K562 (cell line): ENCODE results near the gene SAE1.

ENCODE experiments used
- EZH2 ChIP-seq: IDR thresholded peaks from 2 replicates; pipeline ENCODE4 v1.6.1; 2012; ENCODE audit warnings: low read depth, mild to moderate bottlenecking, inconsistent platforms, low read length, borderline replicate concordance
- FOXJ3 ChIP-seq: sonication (generic); formaldehyde crosslinking; IDR thresholded peaks from 2 replicates; pipeline ENCODE4 v1.4.0; 2020; ENCODE audit warnings: mild to moderate bottlenecking, missing genetic modification reagents
- SRF ChIP-seq, 2 experiments: fragments of 250-450, 450-650 bp in 1 of 2; sonication (Bioruptor Pico) in 1 of 2; sonication (generic) in 1 of 2; formaldehyde crosslinking; IDR thresholded peaks; 2 replicates each; pipeline versions ENCODE4 v1.5.0 to v1.5.1; 2020 to 2022; ENCODE audit warnings: mild to moderate bottlenecking in 1 of 2, missing genetic modification reagents in 1 of 2
- TF ChIP-seq, protein P1 (sequence below): sonication (generic); formaldehyde crosslinking; IDR thresholded peaks from 2 replicates; pipeline ENCODE4 v1.5.0; 2020; ENCODE audit warnings: missing genetic modification reagents

DNA sequence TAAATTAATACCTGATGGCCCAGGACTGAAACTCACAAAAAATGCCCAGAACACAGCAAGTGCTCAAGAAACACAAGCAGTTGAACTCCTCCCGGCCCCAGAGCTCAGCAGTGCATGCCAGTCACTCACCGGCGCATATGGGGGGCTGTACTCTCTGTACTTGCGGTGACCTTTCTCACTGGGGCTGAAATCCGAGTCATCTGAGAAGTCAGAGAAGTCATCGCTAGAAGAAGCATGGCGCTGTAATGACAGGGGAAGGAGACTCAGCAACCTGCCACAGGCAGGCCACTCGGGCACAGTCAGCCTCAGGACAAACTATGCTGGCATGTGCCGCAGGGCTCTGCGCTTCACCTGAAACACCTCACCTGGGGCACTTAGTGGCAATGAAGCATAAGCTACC is 36.8 kb upstream of the SAE1 start:
- no peak for TF ChIP-seq FOXJ3
- TF ChIP-seq, protein P1, sequence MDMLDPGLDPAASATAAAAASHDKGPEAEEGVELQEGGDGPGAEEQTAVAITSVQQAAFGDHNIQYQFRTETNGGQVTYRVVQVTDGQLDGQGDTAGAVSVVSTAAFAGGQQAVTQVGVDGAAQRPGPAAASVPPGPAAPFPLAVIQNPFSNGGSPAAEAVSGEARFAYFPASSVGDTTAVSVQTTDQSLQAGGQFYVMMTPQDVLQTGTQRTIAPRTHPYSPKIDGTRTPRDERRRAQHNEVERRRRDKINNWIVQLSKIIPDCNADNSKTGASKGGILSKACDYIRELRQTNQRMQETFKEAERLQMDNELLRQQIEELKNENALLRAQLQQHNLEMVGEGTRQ (CRISPR knock-in tag), result no peak
- TF ChIP-seq EZH2, result no peak
- no peak for TF ChIP-seq SRF (CRISPR knock-in tag; IDR thresholded peaks at IDR 0.05)
